Activated gamma-delta T cell (primary cell): ENCODE results near the gene NYAP1.
"Not testable (repeated sequence)": the region's sequence is repeated elsewhere in the genome, so short reads cannot be mapped to it uniquely, and the experiment has no call there.

Source experiments
- DNase-seq: peaks from one replicate; lab custom pipeline; 2025; lab: John Stamatoyannopoulos, UW
- total RNA-seq, 2 donors: gene quantifications; one replicate each; lab custom pipeline; 2026; lab: John Stamatoyannopoulos, UW

Gene NYAP1
- 0.44 to 0.82 reads per million in 2 donors for total RNA-seq

- DNase-seq, result peak; percentile 44
These were observed at the start of gene NYAP1 for GRCh38 chr7:100483722-100484672. NYAP1 (plus strand) TSS chr7:100483927; CDS start chr7:100485312, 1,385 bp downstream.

GRCh38 chr7:100434297-100435144, 49.2 kb upstream of the NYAP1 start:
- DNase-seq, result no peak

DNA sequence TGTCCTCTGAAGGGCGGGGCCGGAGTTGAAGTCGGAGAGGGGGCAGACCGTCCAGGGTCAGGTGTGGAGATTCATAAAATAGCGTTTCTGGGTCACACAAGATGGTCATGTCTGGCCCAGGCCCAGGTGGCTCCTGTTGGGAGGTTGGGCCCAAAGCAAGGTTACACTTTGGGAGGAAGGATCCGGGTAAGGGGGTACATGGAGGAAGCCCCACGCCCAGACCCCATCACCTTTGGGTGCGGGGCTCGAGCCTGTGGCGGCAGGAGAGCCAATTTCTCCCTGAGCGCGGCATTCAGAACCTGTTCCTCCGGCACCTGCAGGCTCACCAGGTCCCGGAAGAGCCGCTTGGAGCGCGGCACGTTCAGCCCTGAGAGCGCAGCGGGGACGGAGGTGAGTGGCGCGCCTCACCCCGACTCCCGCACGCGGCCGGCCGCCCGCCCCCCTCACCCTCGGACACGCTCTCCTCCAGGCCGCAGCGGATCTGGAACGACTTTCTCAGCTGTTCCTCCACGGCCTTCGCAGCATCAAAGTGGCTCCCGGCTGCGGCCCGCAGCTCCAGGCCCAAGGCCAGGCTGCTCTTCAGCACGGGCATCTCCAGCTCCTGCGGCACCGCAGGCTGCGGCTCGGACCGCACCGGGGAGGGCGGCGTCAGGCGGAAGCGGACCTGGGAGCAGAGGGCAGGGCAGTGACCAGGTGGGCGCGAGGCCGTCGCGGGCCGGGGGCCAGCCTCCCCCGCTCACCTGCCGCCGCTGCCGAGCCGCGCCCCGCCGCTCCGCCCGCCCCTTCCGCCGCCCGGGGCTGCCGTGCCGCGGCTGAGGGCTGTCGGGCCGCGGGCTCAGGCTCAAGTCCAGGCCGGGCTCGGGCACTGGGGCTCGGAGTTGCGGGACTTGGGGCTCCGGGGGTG, 48.1 kb upstream of the NYAP1 start:
- DNase-seq, result peak; percentile 36

GRCh38 chr7:100437150-100438100, 46.3 kb upstream of the NYAP1 start:
- DNase-seq, result no peak

GRCh38 chr7:100438172-100438571, 45.6 kb upstream of the NYAP1 start:
- DNase-seq, result no peak

GRCh38 chr7:100438731-100439130, 45.0 kb upstream of the NYAP1 start:
- not testable (repeated sequence) for DNase-seq

GRCh38 chr7:100439244-100439643, 44.5 kb upstream of the NYAP1 start:
- DNase-seq, result not testable (repeated sequence)

DNA sequence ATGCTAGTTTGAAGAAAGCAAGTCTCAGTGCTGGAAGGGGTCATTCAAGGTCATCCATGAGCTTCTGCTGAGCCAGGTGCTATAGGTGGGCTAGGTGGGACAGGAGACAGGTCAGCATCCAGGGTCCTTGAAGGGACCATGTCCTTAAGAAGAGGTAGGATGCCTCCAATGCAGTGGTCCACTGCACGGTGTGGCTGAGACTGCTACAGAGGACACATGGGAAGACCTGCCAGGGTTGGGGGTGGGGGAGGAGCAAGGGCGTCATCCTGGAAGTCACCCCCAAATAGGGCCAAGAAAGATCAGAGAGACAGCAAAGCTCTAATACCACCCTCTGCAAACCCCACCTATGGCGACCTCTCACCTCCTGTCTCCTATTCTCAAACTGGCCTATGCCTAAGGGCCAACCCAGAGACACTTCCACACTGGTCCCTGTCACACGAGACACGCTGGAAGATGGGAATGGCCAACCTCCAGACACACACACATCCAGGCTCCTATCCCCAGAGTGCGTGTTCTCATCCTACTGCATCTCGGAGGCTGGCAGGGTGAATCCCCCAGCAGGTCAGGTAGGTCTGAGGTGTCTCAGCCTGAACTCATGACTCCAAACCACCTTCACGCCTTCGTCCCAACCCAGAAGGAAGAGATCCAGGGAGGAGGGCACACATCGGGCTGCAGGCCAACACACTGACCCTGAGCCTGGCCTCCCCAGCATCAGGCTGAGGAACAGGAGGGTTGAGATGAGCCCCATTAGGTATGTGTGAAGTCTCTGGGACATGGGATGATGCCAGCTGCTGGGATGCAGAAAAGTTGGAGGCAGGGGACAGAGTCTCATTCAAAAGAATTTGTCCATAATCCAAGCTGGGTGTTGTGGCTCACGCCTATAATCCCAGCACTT, 41.8 kb upstream of the NYAP1 start:
- no peak for DNase-seq

DNA sequence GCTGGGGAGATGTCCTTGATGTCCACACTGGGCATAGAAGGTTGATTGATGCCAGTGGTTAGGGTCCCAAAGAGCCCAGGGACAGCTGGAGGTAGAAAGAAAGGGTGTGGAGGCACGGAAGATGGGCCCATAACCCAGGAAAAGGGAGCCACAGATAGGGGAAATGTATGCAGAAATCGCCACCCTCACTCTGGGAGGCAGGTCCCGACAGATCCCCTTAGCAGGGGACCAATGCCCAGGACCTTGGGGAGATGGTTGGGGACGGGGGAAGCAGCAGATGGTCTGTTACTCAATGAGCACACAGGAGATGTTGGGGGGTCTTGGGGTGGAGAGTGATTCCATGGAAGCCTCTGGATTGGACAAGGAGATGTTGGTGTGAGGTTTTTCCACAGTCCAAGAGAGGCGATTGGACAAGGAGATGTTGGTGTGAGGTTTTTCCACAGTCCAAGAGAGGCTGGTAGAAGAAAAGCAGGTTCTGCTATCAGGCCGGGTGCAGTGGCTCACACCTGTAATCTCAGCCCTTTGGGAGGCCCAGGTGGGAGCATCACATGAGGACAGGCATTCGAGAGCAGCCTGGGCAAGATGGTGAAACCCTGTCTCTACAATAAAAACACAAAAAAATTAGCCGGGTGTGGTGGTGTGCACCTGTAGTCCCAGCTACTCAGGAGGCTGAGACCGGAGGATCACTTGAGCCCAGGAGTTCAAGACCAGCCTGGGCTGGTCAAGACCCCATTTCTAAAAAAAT, 40.5 kb upstream of the NYAP1 start:
- no peak for DNase-seq

GRCh38 chr7:100444311-100445278, 39.1 kb upstream of the NYAP1 start:
- no peak for DNase-seq

DNA sequence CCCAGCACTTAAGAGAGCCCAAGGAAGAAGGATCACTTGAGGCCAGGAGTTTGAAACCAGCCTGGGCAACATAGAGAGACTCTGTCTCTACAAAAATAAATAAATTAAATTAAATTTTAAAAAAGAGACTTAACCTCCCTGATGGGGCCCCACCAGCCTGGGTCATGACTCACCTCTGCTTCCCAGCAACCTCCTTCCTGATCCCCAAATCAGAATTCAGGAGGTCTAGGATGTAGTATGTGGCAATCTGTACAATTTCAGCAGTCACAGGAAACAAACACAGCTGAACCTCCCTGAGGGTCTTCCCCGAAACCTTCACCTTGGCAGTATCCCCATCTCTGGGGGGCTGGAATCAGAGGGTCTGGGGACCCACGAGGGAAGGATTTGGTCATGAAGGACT, 37.7 kb upstream of the NYAP1 start:
- no peak for DNase-seq

DNA sequence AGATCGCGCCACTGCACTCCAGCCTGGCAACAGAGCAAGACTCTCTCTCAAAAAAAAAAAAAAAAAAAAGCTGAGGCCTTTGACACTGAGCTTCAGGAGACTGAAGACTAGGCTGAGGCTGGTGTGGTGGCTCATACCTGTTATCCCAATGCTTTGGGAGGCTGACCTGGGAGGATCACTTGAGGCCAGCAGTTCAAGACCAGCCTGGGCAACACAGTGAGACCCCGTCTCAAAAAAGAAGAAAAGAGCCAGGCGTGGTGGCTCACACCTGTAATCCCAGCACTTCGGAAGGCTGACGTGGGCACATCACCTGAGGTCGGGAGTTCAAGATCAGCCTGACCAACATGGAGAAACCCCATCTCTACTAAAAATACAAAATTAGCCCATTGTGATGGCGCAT, 36.4 kb upstream of the NYAP1 start:
- not testable (repeated sequence) for DNase-seq

DNA sequence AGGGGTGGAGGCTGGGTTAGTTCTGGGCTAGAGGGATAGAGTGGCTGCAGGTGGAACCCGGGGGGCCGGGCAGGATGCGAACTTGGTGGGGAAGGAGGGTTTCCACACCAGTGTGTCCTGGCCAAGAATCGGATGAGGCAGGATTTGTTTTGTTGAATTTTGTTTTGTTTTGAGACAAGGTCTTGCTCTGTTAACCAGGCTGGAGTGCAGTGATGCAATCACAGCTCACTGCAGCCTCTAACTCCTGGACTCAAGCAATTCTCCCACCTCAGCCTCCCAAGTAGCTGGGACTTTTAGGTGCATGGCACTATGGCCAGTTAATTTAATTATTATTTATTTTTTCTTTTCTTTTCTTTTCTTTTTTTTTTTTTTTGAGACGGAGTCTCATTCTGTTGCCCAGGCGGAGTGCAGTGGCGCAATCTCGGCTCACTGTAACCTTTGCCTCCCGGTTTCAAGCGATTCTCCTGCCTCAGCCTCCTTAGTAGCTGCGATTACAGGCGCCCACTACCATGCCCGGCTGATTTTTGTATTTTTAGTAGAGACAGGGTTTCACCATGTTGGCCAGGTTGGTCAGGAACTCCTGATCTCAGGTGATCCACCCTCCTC, 34.4 kb upstream of the NYAP1 start:
- no peak for DNase-seq

- DNase-seq, result no peak
These were observed 31.2 kb upstream of the NYAP1 start for GRCh38 chr7:100452513-100452912.

DNA sequence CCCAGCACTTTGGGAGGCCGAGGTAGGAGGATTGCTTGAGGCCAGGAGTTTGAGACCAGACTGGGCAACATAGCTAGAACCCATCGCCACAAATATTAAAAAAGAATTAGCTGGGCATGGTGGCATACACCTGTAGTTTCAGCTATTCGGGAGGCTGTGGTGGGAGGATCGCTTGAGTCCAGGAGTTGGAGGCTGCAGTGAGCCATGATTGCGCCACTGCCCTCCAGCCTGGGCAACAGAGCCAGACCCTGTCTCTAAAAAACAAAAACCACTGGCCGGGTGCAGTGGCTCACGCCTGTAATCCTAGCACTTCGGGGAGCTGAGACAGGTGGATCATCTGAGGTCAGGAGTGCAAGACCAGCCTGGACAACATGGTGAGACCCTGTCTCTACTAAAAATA, 29.9 kb upstream of the NYAP1 start:
- not testable (repeated sequence) for DNase-seq

DNA sequence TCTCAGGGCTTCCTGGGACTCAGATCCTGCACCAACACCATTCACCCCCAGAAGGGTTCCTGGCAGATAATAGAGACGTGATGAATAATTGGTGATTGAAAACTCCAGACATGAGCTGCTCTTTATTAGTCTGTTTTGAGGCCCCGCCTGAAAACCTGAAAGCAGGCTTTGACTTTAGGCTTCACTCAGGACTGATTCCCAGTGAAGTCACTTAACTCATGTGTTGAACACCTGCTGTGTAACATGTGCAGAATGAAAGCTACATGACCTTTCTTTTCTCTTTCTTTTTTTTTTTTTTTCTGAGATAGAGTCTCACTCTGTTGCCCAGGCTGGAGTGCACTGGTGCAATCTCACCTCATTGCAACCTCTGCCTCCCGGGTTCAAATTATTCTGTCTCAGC, 28.5 kb upstream of the NYAP1 start:
- no peak for DNase-seq

- no peak for DNase-seq
These were observed 27.2 kb upstream of the NYAP1 start for GRCh38 chr7:100456562-100456961.
